Vagina (tissue), 2 donors: ENCODE data around the gene ARHGAP26. TPM values are rescaled to one million over a fixed set of nuclear protein-coding genes. Genes with fewer than 3 reads are reported as not detected.

Experiments
- DNase-seq, 2 donors: peaks; one replicate each; pipeline ENCODE4 v3.0.0-alpha.2; 2017; ENCODE audit errors: extremely low spot score in 2 of 2
- H3K27ac ChIP-seq: fragments of 200-600 bp; sonication (generic); one replicate; pipeline ENCODE4 v1.5.1; 2019
- H3K27me3 ChIP-seq: fragments of 200-600 bp; sonication (generic); one replicate; pipeline ENCODE4 v1.5.1; 2019
- H3K36me3 ChIP-seq, 2 donors: fragments of 200-600 bp; sonication (generic); one replicate each; pipeline ENCODE4 v1.5.1; 2017 to 2019
- H3K4me1 ChIP-seq: fragments of 200-600 bp; sonication (generic); one replicate; pipeline ENCODE4 v1.5.1; 2019
- H3K4me3 ChIP-seq, 2 donors: fragments of 200-600 bp; sonication (generic); 1 replicate in 1 of 2; 2 replicates in 1 of 2; pipeline ENCODE4 v1.5.1; 2016 to 2019
- H3K9me3 ChIP-seq: fragments of 200-600 bp; sonication (generic); one replicate; pipeline ENCODE4 v1.5.1; 2019
- CTCF ChIP-seq, 3 experiments: fragments of 450-650 bp in 2 of 3; fragments of 200-600 bp in 1 of 3; sonication (generic) in 1 of 3; IDR thresholded peaks; one replicate each; pipeline ENCODE4 v1.5.1; 2017 to 2019; ENCODE audit warnings: antibody characterized with exemption in 3 of 3, mild to moderate bottlenecking in 2 of 3, moderate library complexity in 2 of 3
- POLR2A ChIP-seq, 2 donors: fragments of 450-650 bp; IDR thresholded peaks; one replicate each; pipeline ENCODE4 v1.6.1; 2017; ENCODE audit warnings: antibody characterized with exemption in 2 of 2, mild to moderate bottlenecking in 2 of 2, moderate library complexity in 2 of 2
- POLR2AphosphoS5 ChIP-seq, 2 donors: sonication (generic); formaldehyde crosslinking; IDR thresholded peaks; one replicate each; pipeline ENCODE4 v1.9.0; 2017; ENCODE audit warnings: antibody characterized with exemption in 2 of 2, mild to moderate bottlenecking in 2 of 2, low read depth in 1 of 2; ENCODE audit not compliant: insufficient read depth in 1 of 2
- intact Hi-C: fragments of 100-400 bp; cut with DNase I; formaldehyde crosslinking; loops from one replicate; pipeline ENCODE4 v1.15.1; 2023
- total RNA-seq: library from RNA; depleted of rRNA; stranded (reverse); fragments of >200 nt; gene quantifications from one replicate; pipeline ENCODE4 v1.2.3, GENCODE V29; 2016

Gene ARHGAP26
- total RNA-seq, 1 donor from 2014 or later, result 42.5 TPM

GRCh38 chr5:143155455-143155854, 385.3 kb downstream of the ARHGAP26 start:
- no peak for DNase-seq
- TF ChIP-seq POLR2A (IDR thresholded peaks at IDR 0.05) (no peak), CTCF (IDR thresholded peaks at IDR 0.05) (no peak), POLR2AphosphoS5 (IDR thresholded peaks at IDR 0.05; ENCODE audit: insufficient read depth in 1 of 2, low read depth in 1 of 2) (no peak)
- intact Hi-C loops, result no loop called here
- no peaks in the 10 kb centered on the region for H3K27me3 ChIP-seq
- H3K27ac ChIP-seq, result peak overlapping the region; percentile 66
- peaks cover 37% of the 10 kb centered on the region for H3K4me1 ChIP-seq
- H3K36me3 ChIP-seq, result no peaks in the 10 kb centered on the region
- H3K4me3 ChIP-seq, result no peak overlapping the region
- H3K9me3 ChIP-seq, result no peaks in the 10 kb centered on the region

DNA sequence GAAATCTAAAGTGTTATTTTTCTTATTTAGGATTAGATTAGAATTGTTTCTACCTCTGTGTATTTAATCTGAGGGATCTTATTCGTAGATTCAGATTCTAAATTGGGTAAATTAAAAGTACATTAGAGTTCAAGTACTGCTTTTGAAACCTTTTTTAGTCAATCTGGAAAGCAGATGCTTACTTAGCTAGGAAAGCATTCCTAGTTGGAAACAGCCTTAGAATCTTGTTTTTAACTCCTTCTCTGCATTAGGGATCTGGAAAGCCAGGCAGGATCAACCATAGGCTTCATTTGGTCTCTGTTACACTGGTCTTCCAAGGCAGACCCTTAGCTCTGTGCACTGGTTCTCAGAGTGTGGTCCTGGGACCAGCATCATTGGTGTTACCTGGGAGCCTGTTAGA, 385.9 kb downstream of the ARHGAP26 start:
- no peak for DNase-seq
- Histone ChIP-seq H3K9me3 (no peaks in the 10 kb centered on the region), H3K36me3 (no peaks in the 10 kb centered on the region), H3K4me1 (peaks cover 37% of the 10 kb centered on the region), H3K4me3 (no peak overlapping the region), H3K27me3 (no peaks in the 10 kb centered on the region), H3K27ac (no peak overlapping the region)
- intact Hi-C loops, result no loop called here
- TF ChIP-seq POLR2AphosphoS5 (IDR thresholded peaks at IDR 0.05; ENCODE audit: insufficient read depth in 1 of 2, low read depth in 1 of 2), result no peak
- TF ChIP-seq CTCF (IDR thresholded peaks at IDR 0.05), result no peak
- TF ChIP-seq POLR2A (IDR thresholded peaks at IDR 0.05), result no peak

- H3K27ac ChIP-seq, result no peak overlapping the region
Observed at GRCh38 chr5:143156572-143156971, 386.4 kb downstream of the ARHGAP26 start.

DNA sequence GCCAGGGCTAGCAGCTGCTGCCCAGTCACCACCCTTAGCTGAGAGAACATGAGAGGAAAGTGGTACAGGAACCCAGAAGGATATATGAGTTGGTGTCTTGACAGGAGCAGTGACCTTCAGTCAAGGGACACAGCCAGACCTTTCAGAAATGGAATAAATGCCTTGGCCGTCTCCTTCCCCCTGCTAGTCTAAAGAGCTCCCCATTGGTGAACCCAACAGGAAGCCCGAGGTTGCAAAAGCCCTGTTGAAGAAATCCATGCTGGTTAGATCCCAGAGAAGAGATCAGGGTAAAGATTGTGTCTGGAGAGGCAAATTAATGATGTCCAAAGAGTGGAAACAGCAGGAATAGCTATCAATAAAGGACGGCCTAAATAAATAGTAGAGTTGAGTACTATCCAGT, 388.9 kb downstream of the ARHGAP26 start:
- intact Hi-C loops, result no loop called here
- no peak overlapping the region for H3K4me3 ChIP-seq
- no peaks in the 10 kb centered on the region for H3K9me3 ChIP-seq
- DNase-seq, result no peak
- H3K36me3 ChIP-seq, result no peaks in the 10 kb centered on the region
- no peaks in the 10 kb centered on the region for H3K27me3 ChIP-seq
- peaks cover 27% of the 10 kb centered on the region for H3K4me1 ChIP-seq
- no peak overlapping the region for H3K27ac ChIP-seq
- no peak for TF ChIP-seq POLR2A (IDR thresholded peaks at IDR 0.05)
- TF ChIP-seq CTCF (IDR thresholded peaks at IDR 0.05), result no peak
- no peak for TF ChIP-seq POLR2AphosphoS5 (IDR thresholded peaks at IDR 0.05; ENCODE audit: insufficient read depth in 1 of 2, low read depth in 1 of 2)

More at GRCh38 chr5:143156572-143156971, 386.4 kb downstream of the ARHGAP26 start:
- no peaks in the 10 kb centered on the region for H3K27me3 ChIP-seq
- TF ChIP-seq POLR2A (IDR thresholded peaks at IDR 0.05), result no peak
- TF ChIP-seq POLR2AphosphoS5 (IDR thresholded peaks at IDR 0.05; ENCODE audit: insufficient read depth in 1 of 2, low read depth in 1 of 2), result no peak
- no peak for TF ChIP-seq CTCF (IDR thresholded peaks at IDR 0.05)
- no peak overlapping the region for H3K4me3 ChIP-seq
- no peaks in the 10 kb centered on the region for H3K36me3 ChIP-seq
- H3K4me1 ChIP-seq, result peaks cover 37% of the 10 kb centered on the region
- intact Hi-C loops, result no loop called here
- H3K9me3 ChIP-seq, result no peaks in the 10 kb centered on the region
- DNase-seq, result no peak

GRCh38 chr5:143161885-143162540, 391.8 kb downstream of the ARHGAP26 start:
- Histone ChIP-seq H3K4me3 (no peak overlapping the region), H3K27me3 (no peaks in the 10 kb centered on the region), H3K36me3 (no peaks in the 10 kb centered on the region), H3K27ac (no peak overlapping the region), H3K4me1 (no peaks in the 10 kb centered on the region), H3K9me3 (no peaks in the 10 kb centered on the region)
- DNase-seq, result no peak
- TF ChIP-seq POLR2A (IDR thresholded peaks at IDR 0.05), result no peak
- no peak for TF ChIP-seq POLR2AphosphoS5 (IDR thresholded peaks at IDR 0.05; ENCODE audit: insufficient read depth in 1 of 2, low read depth in 1 of 2)
- intact Hi-C loops, result no loop called here
